Left lung (tissue), 10 donors: ENCODE data around the gene HOXA5. TPM values are rescaled to one million over a fixed set of nuclear protein-coding genes. Genes with fewer than 3 reads are reported as not detected.

Experiments
- ATAC-seq: fragments of 200-7000 bp; cut with Tn5 transposase; one replicate; pipeline ENCODE4 v1.9.1; 2020; ENCODE audit warnings: moderate library complexity
- DNase-seq, 4 donors: peaks; one replicate each; pipeline ENCODE4 v3.0.0-alpha.2; 2013 to 2020
- H3K27ac ChIP-seq, 2 donors: fragments of 200-600 bp; sonication (generic) in 1 of 2; one replicate each; pipeline versions ENCODE4 v1.5.0 to v1.8.0; 2020 to 2021
- H3K27me3 ChIP-seq, 2 donors: fragments of 200-600 bp; sonication (generic) in 1 of 2; one replicate each; pipeline versions ENCODE4 v1.5.0 to v1.8.0; 2020 to 2021
- H3K36me3 ChIP-seq, 2 donors: fragments of 200-600 bp; sonication (generic) in 1 of 2; one replicate each; pipeline versions ENCODE4 v1.5.0 to v1.8.0; 2020 to 2021
- H3K4me1 ChIP-seq, 2 donors: fragments of 200-600 bp; one replicate each; pipeline ENCODE4 v1.8.0; 2021
- H3K4me3 ChIP-seq, 2 donors: fragments of 200-600 bp; sonication (generic) in 1 of 2; one replicate each; pipeline versions ENCODE4 v1.5.0 to v1.8.0; 2020 to 2021; ENCODE audit warnings: mild to moderate bottlenecking in 1 of 2
- H3K9me3 ChIP-seq, 2 donors: fragments of 200-600 bp; sonication (generic) in 1 of 2; one replicate each; pipeline versions ENCODE4 v1.5.0 to v1.8.0; 2020 to 2021
- CTCF ChIP-seq, 2 donors: fragments of 200-600 bp; sonication (generic) in 1 of 2; IDR thresholded peaks; one replicate each; pipeline versions ENCODE4 v1.5.0 to v1.8.0; 2021; ENCODE audit warnings: antibody characterized with exemption in 2 of 2
- intact Hi-C, 2 donors: fragments of 100-400 bp; cut with DNase I; formaldehyde crosslinking; loops; one replicate each; pipeline versions ENCODE4 v1.11.2 to v1.14.2; 2022
- polyA plus RNA-seq, 6 donors: library from polyadenylated mRNA; unstranded; fragments of 120-200 nt; gene quantifications; one replicate each; pipeline ENCODE4 v1.2.1, GENCODE V29; 2013; ENCODE audit not compliant: insufficient read length in 6 of 6
- total RNA-seq, 2 donors: library from RNA; stranded (reverse); fragmentation: NEBNext Ultra II Directional; extraction: Animal tissue kit (Norgen Biotek cat#: 25700); gene quantifications; one replicate each; pipeline ENCODE4 v1.2.1, GENCODE V29; 2021
- donor health status: DM: no; HTN: yes; CAD: no.
- donor health status: DM: no; HTN: no; CAD: no.

HOXA5 gene
- total and polyA plus RNA-seq, 8 donors: 16.1 to 94.7 (median 86.1) TPM

GRCh38 chr7:27100694-27101170 is 42.7 kb downstream of the HOXA5 start:
- DNase-seq (no peak), ATAC-seq (no peak)
- TF ChIP-seq CTCF (IDR thresholded peaks at IDR 0.05): no peak
- Histone ChIP-seq H3K4me3 (peak overlapping the region; percentile 24 to 33), H3K27ac (peak overlapping the region; percentile 70 to 90), H3K4me1 (peaks cover 8 to 54% of the 10 kb centered on the region in 2 donors), H3K36me3 (peaks cover 0 to 6% of the 10 kb centered on the region in 2 donors), H3K9me3 (no peaks in the 10 kb centered on the region), H3K27me3 (peaks cover 23 to 100% of the 10 kb centered on the region in 2 donors)
- intact Hi-C loops: no loop called here

GRCh38 chr7:27099453-27100370 is 43.8 kb downstream of the HOXA5 start:
- intact Hi-C loops: loop anchor here in 1 of 2 donors (5.0 kb wide), 2 partner anchors 43 to 242 kb away; partner anchors contain the start of gene HOXA5
- DNase-seq: no peak
- no peak for TF ChIP-seq CTCF (IDR thresholded peaks at IDR 0.05)
- Histone ChIP-seq H3K27me3 (peaks cover 21 to 100% of the 10 kb centered on the region in 2 donors), H3K9me3 (no peaks in the 10 kb centered on the region), H3K4me3 (peak overlapping the region in 1 of 2 donors; percentile 88), H3K36me3 (peaks cover 0 to 6% of the 10 kb centered on the region in 2 donors), H3K4me1 (peaks cover 8 to 58% of the 10 kb centered on the region in 2 donors), H3K27ac (peak overlapping the region in 1 of 2 donors; percentile 90)
- no peak for ATAC-seq

GRCh38 chr7:27098578-27099451 is 44.7 kb downstream of the HOXA5 start:
- H3K4me3 ChIP-seq: peak overlapping the region; percentile 23 to 88
- TF ChIP-seq CTCF (IDR thresholded peaks at IDR 0.05): no peak
- ATAC-seq (no peak), DNase-seq (peak in 1 of 4 donors; percentile 71)
- H3K27ac ChIP-seq: peak overlapping the region; percentile 88 to 90
- intact Hi-C loops: loop anchor here in 1 of 2 donors (5.0 kb wide), 2 partner anchors 43 to 242 kb away; partner anchors contain the start of gene HOXA5
- no peaks in the 10 kb centered on the region for H3K9me3 ChIP-seq
- H3K36me3 ChIP-seq: peaks cover 0 to 6% of the 10 kb centered on the region in 2 donors
- H3K4me1 ChIP-seq: peaks cover 6 to 58% of the 10 kb centered on the region in 2 donors
- H3K27me3 ChIP-seq: peaks cover 28 to 100% of the 10 kb centered on the region in 2 donors

GRCh38 chr7:27097686-27098577 is 45.5 kb downstream of the HOXA5 start:
- H3K4me3 ChIP-seq: peak overlapping the region; percentile 23 to 88
- peaks cover 4 to 55% of the 10 kb centered on the region in 2 donors for H3K4me1 ChIP-seq
- ATAC-seq: no peak
- TF ChIP-seq CTCF (IDR thresholded peaks at IDR 0.05): no peak
- intact Hi-C loops: loop anchor here in 1 of 2 donors (5.0 kb wide), 2 partner anchors 44 to 241 kb away; partner anchors contain the start of gene HOXA5
- peaks cover 0 to 6% of the 10 kb centered on the region in 2 donors for H3K36me3 ChIP-seq
- peak overlapping the region; percentile 88 to 90 for H3K27ac ChIP-seq
- H3K27me3 ChIP-seq: peaks cover 19 to 100% of the 10 kb centered on the region in 2 donors
- peak in 1 of 4 donors; percentile 80 for DNase-seq
- no peaks in the 10 kb centered on the region for H3K9me3 ChIP-seq
